Stimulated activated CD8-positive, alpha-beta memory T cell treated with anti-CD3 and anti-CD28 coated beads, Interleukin-4, amount 100 ng/mL, for 1 hour (primary cell): Measurements from ENCODE around the gene RNF180.

Experiments used
- DNase-seq, 2 donors: peaks; one replicate each; pipeline ENCODE4 v3.0.0-alpha.2; 2020; ENCODE audit warnings: low read depth in 2 of 2, low spot score in 1 of 2

The RNF180 gene

DNA sequence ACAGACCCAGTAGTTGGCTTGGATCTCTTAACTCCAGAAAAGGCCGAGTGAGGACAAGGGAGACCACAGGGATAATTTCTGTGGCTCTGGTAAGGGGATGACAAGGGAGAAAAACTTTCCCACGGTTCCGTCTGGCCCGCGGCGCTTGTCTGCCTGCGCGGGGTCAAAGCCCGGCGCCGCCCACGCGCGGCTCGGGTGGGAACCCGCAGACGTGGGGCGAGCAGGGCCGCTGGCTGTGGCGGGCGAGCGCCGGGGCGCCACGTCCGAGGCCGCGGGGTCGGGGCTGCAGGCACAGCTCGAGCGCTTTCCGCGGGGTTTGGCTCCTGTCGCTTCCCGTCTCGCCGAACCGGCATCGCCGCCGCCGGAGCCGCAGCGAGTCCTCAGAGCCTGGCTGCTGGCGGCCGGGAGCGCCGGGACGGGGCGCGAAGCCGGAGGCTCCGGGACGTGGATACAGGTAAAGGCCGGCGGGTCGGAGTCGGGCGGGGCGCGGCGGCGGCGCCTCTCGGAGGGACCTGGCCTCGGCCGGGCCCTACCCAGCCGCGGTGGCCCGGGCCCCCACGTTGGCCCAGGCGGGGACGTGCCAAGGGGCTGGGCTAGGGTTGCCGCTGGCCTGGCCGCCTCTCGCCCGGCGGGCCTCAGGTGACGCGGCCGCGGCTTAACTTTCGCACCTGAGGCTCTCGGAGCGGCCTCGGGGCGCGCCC lies at the start of gene RNF180:
Gene RNF180 (plus strand): TSS at position 344 of the 701 bp plus-strand sequence. CDS start 34,965 bp downstream, outside the sequence.
- DNase-seq, result no peak

GRCh38 chr5:64125521-64125920 lies 40.1 kb upstream of the RNF180 start:
- DNase-seq, result no peak

- DNase-seq, result no peak
Measured at GRCh38 chr5:64126202-64126741, 39.4 kb upstream of the RNF180 start.

DNA sequence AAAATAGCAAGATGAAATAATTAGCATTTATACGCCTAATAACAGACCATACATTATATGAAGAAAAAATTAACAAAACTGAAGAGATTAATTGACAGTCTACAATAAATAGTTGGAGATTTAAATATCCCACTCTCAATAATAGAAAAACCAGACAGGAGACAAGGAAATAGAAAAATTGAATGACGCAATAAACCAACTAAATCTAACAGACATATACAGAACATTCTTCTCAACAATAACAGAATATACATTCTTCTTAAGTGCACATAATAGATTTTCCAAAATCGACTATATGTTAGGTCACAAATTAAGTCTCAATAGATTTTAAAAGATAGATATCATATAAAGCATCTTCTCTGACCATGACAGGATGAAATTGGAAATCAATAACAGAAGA lies 25.6 kb upstream of the RNF180 start:
- no peak for DNase-seq

- DNase-seq, result no peak
Measured at GRCh38 chr5:64144425-64145215, 21.0 kb upstream of the RNF180 start.

GRCh38 chr5:64145216-64145895 lies 20.3 kb upstream of the RNF180 start:
- DNase-seq, result no peak

DNA sequence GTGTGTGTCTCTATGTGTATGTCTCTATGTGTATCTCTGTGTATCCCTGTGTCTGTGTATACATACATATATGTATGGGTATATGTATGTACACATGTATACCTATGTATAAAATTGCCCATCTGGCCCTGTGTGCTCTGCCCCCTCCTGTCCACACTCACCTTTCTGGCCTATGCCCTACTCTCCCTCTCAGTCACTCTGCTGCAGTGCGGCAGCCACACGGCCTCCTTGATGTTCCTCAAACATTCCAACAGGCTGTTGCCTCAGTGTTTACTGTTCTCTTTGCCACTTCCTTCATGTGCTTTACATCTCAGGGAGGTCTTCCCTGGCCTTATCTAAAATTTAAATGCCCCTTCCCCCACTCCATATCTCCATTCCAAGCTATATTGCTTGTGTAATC lies 18.3 kb upstream of the RNF180 start:
- DNase-seq, result no peak

GRCh38 chr5:64147849-64148441 lies 17.7 kb upstream of the RNF180 start:
- no peak for DNase-seq

DNA sequence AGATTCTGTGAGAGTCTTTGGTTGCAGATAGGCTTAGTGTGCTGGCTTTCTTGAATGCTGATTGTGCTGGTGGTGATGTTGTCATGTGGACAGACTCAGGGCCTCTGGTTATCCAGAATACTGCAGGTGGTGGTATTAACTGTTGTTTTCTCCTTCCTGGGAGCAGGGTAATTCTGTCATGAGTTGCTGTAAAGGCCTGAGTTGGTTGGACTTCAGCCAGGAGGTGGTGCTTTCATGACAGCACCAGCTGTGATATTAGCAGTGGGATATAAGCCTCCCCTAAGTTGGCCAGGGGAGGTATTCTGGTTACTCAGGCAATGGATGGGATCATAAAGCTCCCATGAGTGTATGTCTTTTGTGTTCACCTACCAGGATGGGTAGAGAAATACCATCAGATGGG lies 16.4 kb upstream of the RNF180 start:
- DNase-seq, result no peak

- DNase-seq, result no peak
Measured at GRCh38 chr5:64149857-64150521, 15.7 kb upstream of the RNF180 start.

DNA sequence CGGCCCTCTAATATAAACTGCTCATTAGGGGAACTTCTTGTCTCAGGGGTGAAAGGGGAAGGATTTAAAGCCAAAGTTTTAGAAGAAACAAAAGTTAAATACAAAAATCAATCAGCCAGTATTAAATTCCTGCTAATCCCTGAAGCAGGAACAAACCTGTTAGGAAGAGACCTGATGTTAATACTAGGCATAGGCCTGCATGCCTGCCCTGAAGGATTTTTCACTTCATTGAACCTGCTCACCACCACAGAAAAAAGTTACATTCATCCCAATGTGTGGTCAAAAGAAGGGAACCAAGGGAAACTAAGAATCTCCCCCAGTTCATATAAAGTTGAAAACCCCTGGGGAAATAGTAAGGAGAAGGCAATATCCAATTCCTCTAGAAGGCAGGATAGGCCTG lies 9.4 kb upstream of the RNF180 start:
- no peak for DNase-seq

GRCh38 chr5:64158827-64159226 lies 6.8 kb upstream of the RNF180 start:
- no peak for DNase-seq

GRCh38 chr5:64160201-64160600 lies 5.4 kb upstream of the RNF180 start:
- no peak for DNase-seq

- DNase-seq, result no peak
Measured at GRCh38 chr5:64161420-64161819, 4.2 kb upstream of the RNF180 start.

GRCh38 chr5:64163135-64163534 lies 2.5 kb upstream of the RNF180 start:
- no peak for DNase-seq

GRCh38 chr5:64163746-64164145 lies 1.9 kb upstream of the RNF180 start:
- no peak for DNase-seq

DNA sequence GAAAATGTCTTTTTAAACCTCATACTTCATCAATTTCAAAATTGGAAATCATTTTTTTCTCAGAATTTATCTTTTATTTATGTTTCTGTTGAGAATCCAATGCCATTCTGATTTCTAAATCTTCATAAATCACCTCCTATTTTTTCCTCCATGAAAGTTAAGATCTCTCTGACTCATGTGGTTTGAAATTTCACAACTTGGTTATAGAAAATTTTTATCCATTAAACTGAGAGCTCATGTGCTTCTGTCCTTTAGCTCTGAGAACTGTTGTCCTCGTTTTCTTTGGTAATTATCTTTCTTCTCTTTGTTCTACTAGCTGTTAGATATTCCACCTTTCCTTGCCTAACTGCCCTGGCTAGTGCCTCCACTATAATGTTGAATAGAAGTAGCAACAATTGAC lies 1.5 kb upstream of the RNF180 start:
- DNase-seq, result no peak

DNA sequence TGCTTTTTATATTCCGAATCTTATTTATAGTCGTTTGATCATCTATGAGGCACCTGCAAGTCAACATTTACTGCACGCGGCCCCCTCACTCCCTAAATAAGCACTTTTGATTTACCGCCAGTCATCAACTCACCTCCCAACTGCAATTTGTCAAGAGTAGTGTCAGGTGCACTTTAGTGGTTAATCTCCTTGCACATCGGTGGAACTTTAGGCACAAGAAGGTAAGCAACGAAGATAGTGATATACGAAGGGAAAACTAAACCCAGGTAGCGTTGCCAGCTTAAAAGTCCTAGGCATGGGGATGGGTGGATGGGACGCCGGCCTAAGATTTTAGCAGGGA lies 513 bp upstream of the RNF180 start:
- DNase-seq, result no peak

DNA sequence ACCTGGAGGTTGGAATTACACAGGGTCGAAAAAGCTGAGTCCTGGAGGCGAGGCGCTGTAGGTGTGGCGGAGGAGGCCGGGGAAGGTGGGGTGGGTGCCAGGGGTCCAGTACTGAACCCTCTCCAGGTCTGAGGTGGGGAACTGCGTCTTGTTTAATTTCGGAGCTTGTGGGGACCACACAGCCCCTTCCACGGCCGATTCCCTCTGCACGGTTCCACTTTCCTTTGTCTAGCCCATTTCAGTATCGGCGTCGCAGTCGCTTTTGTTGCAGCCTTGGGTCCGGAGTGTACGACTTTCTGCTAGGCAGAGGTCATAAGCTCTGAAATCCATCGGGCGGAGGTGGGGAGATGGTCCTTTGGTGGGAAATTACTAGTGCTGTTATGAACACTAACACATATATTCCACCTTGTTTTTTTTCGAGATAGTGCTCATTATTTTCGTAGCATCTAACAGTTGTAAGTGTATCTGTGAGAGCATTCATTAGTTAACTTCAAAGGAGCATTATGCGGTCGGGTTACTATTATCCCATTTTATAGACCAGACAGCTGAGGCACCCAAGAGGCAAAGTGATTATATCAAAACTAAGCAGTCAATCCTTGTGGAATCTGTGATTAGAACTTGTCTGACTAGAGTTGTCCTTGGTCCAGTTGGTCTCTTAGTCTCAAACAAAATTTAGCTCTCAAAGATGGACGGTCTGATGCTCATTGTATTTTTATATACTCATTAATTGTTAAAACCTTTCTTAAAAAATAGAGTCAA lies 737 bp downstream of the RNF180 start:
- DNase-seq, result no peak

DNA sequence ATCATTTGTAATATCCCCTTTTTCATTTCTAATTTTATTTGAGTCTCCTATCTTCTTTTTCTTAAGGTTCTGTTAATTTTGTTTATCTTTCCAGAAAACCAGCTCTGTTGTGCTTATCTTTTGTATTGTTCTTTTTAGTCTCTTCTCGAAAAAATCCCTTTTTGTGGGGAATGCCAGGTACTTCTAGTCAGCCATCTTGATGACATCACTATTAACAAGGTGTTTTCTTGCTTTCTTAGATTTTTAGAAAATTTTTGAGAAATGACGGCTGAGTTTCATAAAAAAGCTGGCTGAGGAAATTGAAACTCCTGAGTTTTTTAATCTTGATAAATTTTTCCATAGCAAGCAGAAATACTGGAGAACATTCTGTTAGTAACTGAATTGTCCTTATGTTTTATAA lies 10.7 kb downstream of the RNF180 start:
- no peak for DNase-seq
